Transverse colon (tissue), 4 donors: ENCODE results near the gene PDIA5. TPM values are rescaled to one million over a fixed set of nuclear protein-coding genes. Genes with fewer than 3 reads are reported as not detected.

Experiments
- DNase-seq: peaks from one replicate; pipeline ENCODE4 v3.0.0-alpha.2; 2019
- H3K27ac ChIP-seq, 4 donors: fragments of 200-600 bp; sonication (generic); 2 replicates each; pipeline ENCODE4 v1.5.1; 2016 to 2018; ENCODE audit warnings: inconsistent platforms in 4 of 4
- H3K27me3 ChIP-seq: fragments of 200-600 bp; sonication (generic); 2 replicates; pipeline ENCODE4 v1.5.1; 2017; ENCODE audit warnings: inconsistent platforms
- H3K36me3 ChIP-seq, 4 donors: fragments of 200-600 bp; sonication (generic); 2 replicates each; pipeline ENCODE4 v1.5.1; 2017 to 2019; ENCODE audit warnings: inconsistent platforms in 4 of 4
- H3K4me1 ChIP-seq, 4 donors: fragments of 200-600 bp; sonication (generic); 2 replicates each; pipeline ENCODE4 v1.5.1; 2017 to 2020; ENCODE audit warnings: inconsistent platforms in 4 of 4
- H3K4me3 ChIP-seq, 4 donors: fragments of 200-600 bp; sonication (generic); 1 replicate in 1 of 4; 2 replicates in 3 of 4; pipeline versions ENCODE4 v1.5.1 to v1.6.1; 2017 to 2019; ENCODE audit warnings: inconsistent platforms in 4 of 4
- H3K9me3 ChIP-seq, 2 donors: fragments of 200-600 bp; sonication (generic); 2 replicates each; pipeline ENCODE4 v1.5.1; 2017 to 2019; ENCODE audit warnings: inconsistent platforms in 2 of 2
- EP300 ChIP-seq: sonication (generic); formaldehyde crosslinking; IDR thresholded peaks from one replicate; pipeline ENCODE4 v1.6.1; 2017; ENCODE audit warnings: antibody characterized with exemption, low read depth
- POLR2A ChIP-seq: fragments of 450-650 bp; IDR thresholded peaks from one replicate; pipeline ENCODE4 v1.6.1; 2016; ENCODE audit warnings: antibody characterized with exemption, mild to moderate bottlenecking, moderate library complexity
- POLR2AphosphoS5 ChIP-seq, 3 donors: sonication (generic); formaldehyde crosslinking; IDR thresholded peaks; one replicate each; pipeline ENCODE4 v1.6.1; 2016; ENCODE audit warnings: antibody characterized with exemption in 3 of 3
- WGBS, 2 donors: methylation state at CpG; one replicate each; pipeline ENCODE4 v1.1.5; 2018; ENCODE audit warnings: low coverage in 1 of 2; 5-methylcytosine and 5-hydroxymethylcytosine counted together
- in situ Hi-C, 4 donors: fragments of 200-750 bp; cut with MboI; loops; one replicate each; pipeline versions ENCODE4 v1.15.0 to v1.15.1; 2017; ENCODE audit warnings: low sequenced_read_pairs in 3 of 4, low pct_ligation_motif_present in 1 of 4, low pct_unique_long_range_greater_than_20kb in 1 of 4
- intact Hi-C: fragments of 100-400 bp; cut with DNase I; formaldehyde crosslinking; loops from one replicate; pipeline ENCODE4 v1.15.1; 2023; ENCODE audit warnings: low total_unique reads
- total RNA-seq, 4 donors: library from RNA; depleted of rRNA; stranded (reverse); fragments of >200 nt; gene quantifications; one replicate each; pipeline ENCODE4 v1.1.0, GENCODE V29; 2016
- TF ChIP-seq, protein P1 (sequence below), 5 experiments: fragments of 200-600 bp in 3 of 5; fragments of 450-650 bp in 2 of 5; sonication (generic) in 3 of 5; IDR thresholded peaks; 1 replicate in 2 of 5; 2 replicates in 3 of 5; pipeline ENCODE4 v1.5.1; 2016 to 2017; ENCODE audit warnings: antibody characterized with exemption in 5 of 5, inconsistent platforms in 3 of 5, mild to moderate bottlenecking in 2 of 5, moderate library complexity in 1 of 5

The PDIA5 gene
- total RNA-seq, 4 donors from 2014 or later, result 17.3 to 185 (median 65.1) TPM

GRCh38 chr3:123025642-123026521 is 40.9 kb upstream of the PDIA5 start:
- intact Hi-C loops (loop anchor here (10.0 kb wide), 1 partner anchor 81 kb away; no protein-coding TSS in a partner anchor), in situ Hi-C loops (no loop called here)
- no peak for DNase-seq
- Histone ChIP-seq H3K27ac (no peak overlapping the region), H3K4me3 (peak overlapping the region in 3 of 4 donors; percentile 34 to 59 (median 44)), H3K27me3 (peaks cover 82% of the 10 kb centered on the region), H3K36me3 (no peaks in the 10 kb centered on the region), H3K4me1 (peaks cover 12 to 31% (median 23%) of the 10 kb centered on the region in 4 donors), H3K9me3 (no peaks in the 10 kb centered on the region)
- WGBS, 2 donors, result 35 to 45% methylated on average over 10 to 22 of the region's 33 CpGs
- TF ChIP-seq POLR2A (no peak), EP300 (no peak), POLR2AphosphoS5 (IDR thresholded peaks at IDR 0.05) (no peak)
- TF ChIP-seq, protein P1, sequence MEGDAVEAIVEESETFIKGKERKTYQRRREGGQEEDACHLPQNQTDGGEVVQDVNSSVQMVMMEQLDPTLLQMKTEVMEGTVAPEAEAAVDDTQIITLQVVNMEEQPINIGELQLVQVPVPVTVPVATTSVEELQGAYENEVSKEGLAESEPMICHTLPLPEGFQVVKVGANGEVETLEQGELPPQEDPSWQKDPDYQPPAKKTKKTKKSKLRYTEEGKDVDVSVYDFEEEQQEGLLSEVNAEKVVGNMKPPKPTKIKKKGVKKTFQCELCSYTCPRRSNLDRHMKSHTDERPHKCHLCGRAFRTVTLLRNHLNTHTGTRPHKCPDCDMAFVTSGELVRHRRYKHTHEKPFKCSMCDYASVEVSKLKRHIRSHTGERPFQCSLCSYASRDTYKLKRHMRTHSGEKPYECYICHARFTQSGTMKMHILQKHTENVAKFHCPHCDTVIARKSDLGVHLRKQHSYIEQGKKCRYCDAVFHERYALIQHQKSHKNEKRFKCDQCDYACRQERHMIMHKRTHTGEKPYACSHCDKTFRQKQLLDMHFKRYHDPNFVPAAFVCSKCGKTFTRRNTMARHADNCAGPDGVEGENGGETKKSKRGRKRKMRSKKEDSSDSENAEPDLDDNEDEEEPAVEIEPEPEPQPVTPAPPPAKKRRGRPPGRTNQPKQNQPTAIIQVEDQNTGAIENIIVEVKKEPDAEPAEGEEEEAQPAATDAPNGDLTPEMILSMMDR (IDR thresholded peaks at IDR 0.05), result no peak

GRCh38 chr3:123026565-123027291 is 40.1 kb upstream of the PDIA5 start:
- intact Hi-C loops, result loop anchor here (10.0 kb wide), 1 partner anchor 82 kb away; no protein-coding TSS in a partner anchor

DNA sequence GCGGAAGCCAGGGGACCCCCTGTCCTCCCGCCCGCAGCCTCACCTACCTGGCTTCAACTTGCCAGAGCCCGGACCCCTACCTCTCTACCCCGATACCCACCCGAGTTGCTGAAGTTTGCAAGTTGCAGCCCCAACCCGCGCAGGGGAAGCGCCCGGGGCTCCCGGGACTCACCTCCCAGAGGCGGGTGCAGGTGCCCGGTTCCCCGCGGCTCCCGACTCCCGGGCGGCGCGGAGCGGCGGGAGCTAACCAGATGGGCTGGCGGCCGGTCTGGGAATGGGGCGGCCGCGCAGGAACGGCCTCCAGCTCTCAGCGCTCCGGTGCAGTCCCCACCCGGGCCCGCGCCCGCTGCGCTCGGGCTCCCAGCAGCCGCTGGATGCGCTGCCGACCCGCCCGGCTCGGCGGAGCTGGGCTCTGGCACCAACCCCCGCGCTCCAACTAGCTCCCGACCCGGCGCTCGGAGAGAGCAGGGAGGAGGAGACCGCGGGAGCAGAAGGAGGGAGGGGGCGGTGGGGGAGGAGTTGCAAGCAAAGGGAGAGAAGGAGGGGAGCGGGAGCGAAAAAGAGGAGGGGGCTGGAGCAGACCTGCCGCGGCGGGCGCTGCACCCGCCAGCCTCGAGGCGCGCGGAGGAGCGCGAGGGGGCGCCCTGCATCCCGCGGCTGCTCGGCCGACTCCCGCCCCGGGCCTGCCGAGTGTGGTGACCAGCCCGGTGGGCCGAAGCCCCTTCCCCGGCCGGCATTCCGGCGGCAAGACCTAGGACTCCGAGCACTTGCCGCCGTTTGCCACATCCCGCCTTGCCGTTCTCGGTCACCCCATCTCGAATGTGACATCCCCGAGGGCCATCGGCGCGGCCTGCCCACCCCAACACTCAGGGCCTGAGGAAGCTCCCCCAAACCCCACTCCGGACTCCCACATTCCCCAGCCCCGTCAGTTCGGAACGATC is 39.3 kb upstream of the PDIA5 start, which contains the start of gene SEMA5B:
Gene SEMA5B, minus strand, starts transcription at position 472 of the 941 bp plus-strand sequence. CDS start 66,500 bp downstream, outside the sequence.
- DNase-seq, result peak; percentile 9
- intact Hi-C loops (loop anchor here (10.0 kb wide), 1 partner anchor 83 kb away; no protein-coding TSS in a partner anchor), in situ Hi-C loops (no loop called here)
- no peak for TF ChIP-seq EP300
- TF ChIP-seq POLR2AphosphoS5 (IDR thresholded peaks at IDR 0.05), result no peak
- TF ChIP-seq, protein P1 (IDR thresholded peaks at IDR 0.05), result peak in 3 of 5 experiments; percentile 16 to 28 (median 23)
- peaks cover 12 to 31% (median 23%) of the 10 kb centered on the region in 4 donors for H3K4me1 ChIP-seq
- peaks cover 92% of the 10 kb centered on the region for H3K27me3 ChIP-seq
- no peaks in the 10 kb centered on the region for H3K9me3 ChIP-seq
- 0 to 1% methylated on average over 10 to 42 of the region's 94 CpGs for WGBS, 2 donors
- H3K36me3 ChIP-seq, result no peaks in the 10 kb centered on the region
- peak within 1 kb of the TSS in 1 of 4 donors; percentile 10 for H3K27ac ChIP-seq
- peak within 1 kb of the TSS; percentile 26 to 59 (median 39) for H3K4me3 ChIP-seq

More at GRCh38 chr3:123026565-123027291, 40.1 kb upstream of the PDIA5 start:
- Histone ChIP-seq H3K27ac (peak overlapping the region in 1 of 4 donors; percentile 10), H3K4me3 (peak overlapping the region; percentile 14 to 59 (median 39)), H3K36me3 (no peaks in the 10 kb centered on the region), H3K27me3 (peaks cover 84% of the 10 kb centered on the region), H3K4me1 (peaks cover 12 to 31% (median 23%) of the 10 kb centered on the region in 4 donors), H3K9me3 (no peaks in the 10 kb centered on the region)
- 1% methylated on average over 47 of the region's 62 CpGs; no CpG with 5 or more reads in 1 of the 2 donors for WGBS, 2 donors
- DNase-seq, result peak; percentile 28
- in situ Hi-C loops, result no loop called here
- TF ChIP-seq POLR2A, result no peak
- no peak for TF ChIP-seq EP300
- no peak for TF ChIP-seq POLR2AphosphoS5 (IDR thresholded peaks at IDR 0.05)

- TF ChIP-seq POLR2AphosphoS5 (IDR thresholded peaks at IDR 0.05), result peak in 1 of 3 donors; percentile 45
- TF ChIP-seq POLR2A, result no peak
- TF ChIP-seq, protein P1 (IDR thresholded peaks at IDR 0.05), result peak; percentile 31 to 43 (median 35)
- in situ Hi-C loops (no loop called here), intact Hi-C loops (loop anchor here (10.0 kb wide), 1 partner anchor 84 kb away; no protein-coding TSS in a partner anchor)
- peaks cover 12 to 31% (median 23%) of the 10 kb centered on the region in 4 donors for H3K4me1 ChIP-seq
- no peaks in the 10 kb centered on the region for H3K9me3 ChIP-seq
- H3K27me3 ChIP-seq, result peaks cover 90% of the 10 kb centered on the region
- H3K4me3 ChIP-seq, result peak overlapping the region; percentile 26 to 59 (median 39)
- DNase-seq, result peak; percentile 31
- H3K36me3 ChIP-seq, result no peaks in the 10 kb centered on the region
- no peak overlapping the region for H3K27ac ChIP-seq
- WGBS, 2 donors, result 0 to 3% methylated on average over 13 to 21 of the region's 21 CpGs
Measured at GRCh38 chr3:123028233-123028828, 38.5 kb upstream of the PDIA5 start.
